PC-9 (cell line): Measurements from ENCODE around the gene CLASP1. TPM values are rescaled to one million over a fixed set of nuclear protein-coding genes. Genes with fewer than 3 reads are reported as not detected.
"Not testable (repeated sequence)": the region's sequence is repeated elsewhere in the genome, so short reads cannot be mapped to it uniquely, and the experiment has no call there.

Experiments used
- BruUV-seq: library from RNA; stranded (reverse); fragments of 400-500 nt; replicated peaks from 2 replicates; lab custom pipeline; 2021; lab: Mats Ljungman, UMichigan
- CTCF ChIA-PET: fragments of 300-600 bp; sonication (Branson Sonifier 250); formaldehyde crosslinking; loops from one replicate; lab custom pipeline; 2022; ENCODE audit warnings: antibody characterized with exemption; lab: Charles Lee
- POLR2A ChIA-PET: fragments of 300-600 bp; sonication (Branson Sonifier 250); formaldehyde crosslinking; loops from one replicate; lab custom pipeline; 2022; ENCODE audit warnings: antibody characterized with exemption; ENCODE audit not compliant: unreplicated experiment; lab: Charles Lee
- DNase-seq, 2 experiments: peaks; one replicate each; pipeline versions ENCODE4 v3.0.0 to v3.0.0-alpha.2; 2015 to 2022; ENCODE audit warnings: mixed read lengths in 1 of 2
- H2AFZ ChIP-seq: fragments of 200-600 bp; sonication (generic); 2 replicates; pipeline ENCODE4 v1.8.1; 2017; ENCODE audit warnings: antibody characterized with exemption
- H3F3A ChIP-seq: fragments of 200-600 bp; sonication (generic); 2 replicates; pipeline ENCODE4 v1.8.1; 2017; ENCODE audit warnings: antibody characterized with exemption, mild to moderate bottlenecking, low read depth; ENCODE audit not compliant: insufficient read depth
- H3K27ac ChIP-seq: fragments of 200-600 bp; sonication (generic); 2 replicates; pipeline ENCODE4 v1.6.1; 2016; ENCODE audit warnings: mixed run types
- H3K27me3 ChIP-seq: fragments of 200-600 bp; sonication (generic); 2 replicates; pipeline ENCODE4 v1.6.1; 2016; ENCODE audit warnings: low read depth, mixed run types; ENCODE audit not compliant: insufficient read depth
- H3K36me3 ChIP-seq: fragments of 200-600 bp; sonication (generic); 2 replicates; pipeline ENCODE4 v1.6.1; 2016; ENCODE audit warnings: low read depth, mixed run types
- H3K4me1 ChIP-seq: fragments of 200-600 bp; sonication (generic); replicated peaks from 2 replicates; pipeline ENCODE4 v1.6.1; 2016; ENCODE audit warnings: mixed run types; ENCODE audit not compliant: insufficient read depth
- H3K4me2 ChIP-seq: fragments of 200-600 bp; sonication (generic); 2 replicates; pipeline ENCODE4 v1.6.1; 2017; ENCODE audit warnings: mixed run types
- H3K4me3 ChIP-seq: fragments of 200-600 bp; sonication (generic); 2 replicates; pipeline ENCODE4 v1.6.1; 2016; ENCODE audit warnings: mixed run types
- H3K79me2 ChIP-seq: fragments of 200-600 bp; sonication (generic); 2 replicates; pipeline ENCODE4 v1.6.1; 2017; ENCODE audit warnings: low read depth, mixed run types
- H3K9me2 ChIP-seq: fragments of 200-600 bp; sonication (generic); 2 replicates; pipeline ENCODE4 v1.8.1; 2017; ENCODE audit warnings: mild to moderate bottlenecking; ENCODE audit not compliant: insufficient read depth
- H3K9me3 ChIP-seq: fragments of 200-600 bp; sonication (generic); 2 replicates; pipeline ENCODE4 v1.8.1; 2016; ENCODE audit warnings: low read depth; ENCODE audit not compliant: insufficient read depth
- H4K20me1 ChIP-seq: fragments of 200-600 bp; sonication (generic); 2 replicates; pipeline ENCODE4 v1.8.1; 2017; ENCODE audit not compliant: insufficient read depth
- EZH2 ChIP-seq: fragments of 200-600 bp; sonication (generic); IDR thresholded peaks from 2 replicates; pipeline ENCODE4 v1.8.0; 2017; ENCODE audit warnings: antibody characterized with exemption, low read depth
- intact Hi-C: fragments of 100-400 bp; cut with micrococcal nuclease; formaldehyde crosslinking; loops from one replicate; pipeline ENCODE4 v1.10.0; 2022; ENCODE audit not compliant: unreplicated experiment
- total RNA-seq: library from RNA; stranded (reverse); gene quantifications from 2 replicates; pipeline ENCODE4 v1.2.3, GENCODE V29; 2021
- TF ChIP-seq, protein P1 (sequence below): fragments of 200-600 bp; sonication (generic); conservative IDR thresholded peaks from 2 replicates; pipeline ENCODE4 v1.6.1; 2017; ENCODE audit warnings: mixed run types, antibody characterized with exemption, mild to moderate bottlenecking, moderate library complexity

The CLASP1 gene
- total RNA-seq, 1 experiment from 2014 or later: 61.8 TPM

DNA sequence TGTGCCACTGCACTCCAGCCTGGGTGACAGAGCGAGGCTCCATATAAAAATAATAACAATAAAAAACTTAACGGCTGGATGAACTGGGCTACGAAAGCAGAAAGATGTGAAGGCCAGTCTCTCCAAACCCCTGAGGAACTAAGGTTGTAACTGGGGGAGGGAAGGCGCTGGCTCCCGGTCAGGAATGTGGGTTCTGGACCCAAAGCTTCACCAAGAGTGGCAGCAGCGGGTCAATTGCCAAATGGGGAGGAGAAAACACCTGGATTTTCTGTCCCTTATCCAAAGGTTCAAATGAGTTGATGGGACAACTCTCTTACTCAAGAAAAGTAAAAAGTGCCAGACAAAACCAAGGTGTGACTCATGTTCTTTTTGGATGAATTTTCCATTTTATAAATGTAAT is 304.2 kb downstream of the CLASP1 start:
- H3K4me3 ChIP-seq: no peak overlapping the region
- H3K4me1 ChIP-seq: no peaks in the 10 kb centered on the region; the same call in 1 of the 2 replicates
- TF ChIP-seq, protein P1, sequence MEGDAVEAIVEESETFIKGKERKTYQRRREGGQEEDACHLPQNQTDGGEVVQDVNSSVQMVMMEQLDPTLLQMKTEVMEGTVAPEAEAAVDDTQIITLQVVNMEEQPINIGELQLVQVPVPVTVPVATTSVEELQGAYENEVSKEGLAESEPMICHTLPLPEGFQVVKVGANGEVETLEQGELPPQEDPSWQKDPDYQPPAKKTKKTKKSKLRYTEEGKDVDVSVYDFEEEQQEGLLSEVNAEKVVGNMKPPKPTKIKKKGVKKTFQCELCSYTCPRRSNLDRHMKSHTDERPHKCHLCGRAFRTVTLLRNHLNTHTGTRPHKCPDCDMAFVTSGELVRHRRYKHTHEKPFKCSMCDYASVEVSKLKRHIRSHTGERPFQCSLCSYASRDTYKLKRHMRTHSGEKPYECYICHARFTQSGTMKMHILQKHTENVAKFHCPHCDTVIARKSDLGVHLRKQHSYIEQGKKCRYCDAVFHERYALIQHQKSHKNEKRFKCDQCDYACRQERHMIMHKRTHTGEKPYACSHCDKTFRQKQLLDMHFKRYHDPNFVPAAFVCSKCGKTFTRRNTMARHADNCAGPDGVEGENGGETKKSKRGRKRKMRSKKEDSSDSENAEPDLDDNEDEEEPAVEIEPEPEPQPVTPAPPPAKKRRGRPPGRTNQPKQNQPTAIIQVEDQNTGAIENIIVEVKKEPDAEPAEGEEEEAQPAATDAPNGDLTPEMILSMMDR: no peak
- TF ChIP-seq EZH2: no peak
- ChIA-PET POLR2A (no interaction called here), CTCF (interaction anchor here (0.7 kb wide), 1 partner anchor 292 kb away, joined by 4 read pairs; no protein-coding TSS in a partner anchor)
- no peaks in the 10 kb centered on the region for H3K9me2 ChIP-seq
- intact Hi-C loops: no loop called here
- H3K27me3 ChIP-seq: no peaks in the 10 kb centered on the region
- H4K20me1 ChIP-seq: no peaks in the 10 kb centered on the region
- H2AFZ ChIP-seq: no peak overlapping the region
- no peaks in the 10 kb centered on the region for H3K9me3 ChIP-seq
- H3K36me3 ChIP-seq: peaks cover 17% of the 10 kb centered on the region
- H3F3A ChIP-seq: no peaks in the 10 kb centered on the region
- H3K4me2 ChIP-seq: no peak overlapping the region
- no peaks in the 10 kb centered on the region for H3K79me2 ChIP-seq
- H3K27ac ChIP-seq: no peak overlapping the region
- no TSS peak for BruUV-seq
- no peak for DNase-seq

DNA sequence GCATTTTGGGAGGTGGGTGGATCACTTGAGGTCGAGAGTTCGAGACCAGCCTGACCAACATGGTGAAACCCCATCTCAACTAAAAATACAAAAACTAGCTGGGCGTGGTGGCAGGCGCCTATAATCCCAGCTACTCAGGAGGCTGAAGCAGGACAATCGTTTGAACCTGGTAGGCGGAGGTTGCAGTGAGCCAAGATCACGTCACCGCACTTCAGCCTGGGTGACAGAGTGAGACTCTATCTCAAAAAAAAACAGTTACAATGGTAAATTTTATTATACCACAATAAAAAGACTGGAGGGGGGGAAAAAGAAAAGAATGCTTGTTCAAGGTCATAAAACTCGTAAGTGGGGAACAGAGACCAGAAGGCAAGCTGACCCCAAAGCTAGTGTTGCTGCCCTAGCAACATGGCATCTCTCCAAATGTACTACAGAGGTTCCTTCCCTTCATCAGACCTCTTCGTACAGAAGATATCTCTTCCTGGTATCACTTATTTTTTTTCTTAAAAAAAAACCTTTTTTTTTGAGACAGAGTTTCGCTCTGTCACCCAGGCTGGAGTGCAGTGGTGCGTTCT is 305.3 kb downstream of the CLASP1 start:
- CTCF ChIA-PET, POLR2A ChIA-PET: not testable (repeated sequence)

DNA sequence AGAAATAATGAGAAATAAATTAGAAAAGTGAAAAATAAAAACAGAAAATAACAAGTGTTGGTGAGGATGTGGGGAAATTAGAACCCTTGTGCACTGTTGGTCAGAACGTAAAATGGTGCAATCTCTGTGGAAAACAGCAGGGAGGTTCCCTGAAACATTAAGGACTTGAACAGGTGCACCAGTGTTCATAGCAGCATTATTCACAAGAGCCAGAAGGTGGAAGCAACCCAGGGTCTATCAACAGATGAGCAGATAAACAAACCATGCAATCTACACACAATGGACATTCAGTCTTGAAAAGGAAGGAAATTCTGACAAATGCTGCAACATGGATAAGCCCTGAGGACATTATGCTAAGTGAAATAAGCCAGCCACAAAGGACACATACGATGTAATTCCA is 306.1 kb downstream of the CLASP1 start:
- no peak overlapping the region for H3K4me3 ChIP-seq
- ChIA-PET POLR2A (no interaction called here), CTCF (no interaction called here)
- TF ChIP-seq, protein P1: no peak
- no peak for TF ChIP-seq EZH2
- no peaks in the 10 kb centered on the region; the same call in 1 of the 2 replicates for H3K4me1 ChIP-seq
- no peaks in the 10 kb centered on the region for H3K79me2 ChIP-seq
- H4K20me1 ChIP-seq: no peaks in the 10 kb centered on the region
- intact Hi-C loops: no loop called here
- H3K27me3 ChIP-seq: no peaks in the 10 kb centered on the region
- H3K27ac ChIP-seq: no peak overlapping the region
- no TSS peak for BruUV-seq
- H3K9me2 ChIP-seq: no peaks in the 10 kb centered on the region
- no peaks in the 10 kb centered on the region for H3K9me3 ChIP-seq
- H3K36me3 ChIP-seq: peaks cover 17% of the 10 kb centered on the region
- no peak overlapping the region for H2AFZ ChIP-seq
- no peaks in the 10 kb centered on the region for H3F3A ChIP-seq
- DNase-seq: no peak
- no peak overlapping the region for H3K4me2 ChIP-seq

More for the DNA sequence above, 305.3 kb downstream of the CLASP1 start:
- H3K9me2 ChIP-seq, H3K27me3 ChIP-seq, H3F3A ChIP-seq, H2AFZ ChIP-seq, H3K27ac ChIP-seq, H3K79me2 ChIP-seq, H4K20me1 ChIP-seq, intact Hi-C loops, BruUV-seq, H3K4me1 ChIP-seq, DNase-seq, H3K9me3 ChIP-seq, H3K4me3 ChIP-seq, H3K4me2 ChIP-seq: not testable (repeated sequence)
- peaks cover 17% of the 10 kb centered on the region for H3K36me3 ChIP-seq
